ENCODE results near the gene RCL1.

Gene RCL1

GRCh38 chr9:4805191-4805918, 12.6 kb downstream of the RCL1 start:
- no peak overlapping the region for H3K9ac ChIP-seq (ENCODE audit: low read length)
- H2AFZ ChIP-seq (ENCODE audit: low read depth, low read length, severe bottlenecking) = no peak overlapping the region
- TF ChIP-seq CTCF (IDR thresholded peaks at IDR 0.05; ENCODE audit: insufficient read depth, low read length, poor library complexity, severe bottlenecking) = no peak
- no peak for TF ChIP-seq EZH2phosphoT487 (conservative IDR thresholded peaks at IDR 0.05; ENCODE audit: low read length)
- H3K36me3 ChIP-seq (ENCODE audit: low read length) = no peaks in the 10 kb centered on the region
- H3K9me2 ChIP-seq (replicated peaks; ENCODE audit: insufficient read depth, low read length) = no peaks in the 10 kb centered on the region
- no peaks in the 10 kb centered on the region; the same call in 1 of the 2 replicates for H3F3A ChIP-seq (ENCODE audit: insufficient read depth)
- no peaks in the 10 kb centered on the region for H3K27me3 ChIP-seq (ENCODE audit: low read length)
- H3K27ac ChIP-seq (ENCODE audit: low read depth, low read length) = no peak overlapping the region
- H3K4me2 ChIP-seq (ENCODE audit: low read depth, low read length, poor library complexity, severe bottlenecking) = no peak overlapping the region
- H3K4me3 ChIP-seq (ENCODE audit: insufficient read depth, low read length, poor library complexity, severe bottlenecking) = no peak overlapping the region
- peaks cover 100% of the 10 kb centered on the region for H3K79me2 ChIP-seq (ENCODE audit: insufficient read depth, low read length)
- peaks cover 10% of the 10 kb centered on the region; the same call in 1 of the 2 replicates for H3K9me3 ChIP-seq (ENCODE audit: insufficient read depth, low read length)
- peaks cover 8% of the 10 kb centered on the region; the same call in 1 of the 2 replicates for H4K20me1 ChIP-seq (ENCODE audit: low read depth, low read length)

DNA sequence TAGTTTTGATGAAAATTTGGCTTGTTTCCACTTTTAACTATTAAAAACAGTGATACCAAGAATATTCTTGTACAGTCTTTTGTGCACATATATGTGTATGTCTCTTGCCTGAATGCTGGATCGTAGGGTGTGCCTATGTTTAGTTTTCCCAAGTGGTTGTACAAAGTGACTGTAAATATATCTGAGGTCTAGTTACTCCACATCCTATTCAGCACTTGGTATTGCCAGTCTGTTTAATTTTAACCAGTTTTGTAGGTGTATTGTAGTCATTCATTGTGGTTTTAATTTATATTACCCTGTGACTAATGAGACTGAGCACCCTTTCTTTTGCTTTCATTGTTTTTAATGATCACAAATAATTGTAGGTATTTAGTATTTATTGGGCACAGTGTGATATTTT, 17.8 kb downstream of the RCL1 start:
- TF ChIP-seq CTCF (IDR thresholded peaks at IDR 0.05; ENCODE audit: insufficient read depth, low read length, poor library complexity, severe bottlenecking) (no peak), EZH2phosphoT487 (conservative IDR thresholded peaks at IDR 0.05; ENCODE audit: low read length) (no peak)
- Histone ChIP-seq H3K4me3 (ENCODE audit: insufficient read depth, low read length, poor library complexity, severe bottlenecking) (no peak overlapping the region), H3K27me3 (ENCODE audit: low read length) (no peaks in the 10 kb centered on the region), H3F3A (ENCODE audit: insufficient read depth) (peaks cover 3% of the 10 kb centered on the region; the same call in 1 of the 2 replicates), H3K9me2 (replicated peaks; ENCODE audit: insufficient read depth, low read length) (no peaks in the 10 kb centered on the region), H3K9me3 (ENCODE audit: insufficient read depth, low read length) (peaks cover 10% of the 10 kb centered on the region; the same call in 1 of the 2 replicates), H2AFZ (ENCODE audit: low read depth, low read length, severe bottlenecking) (no peak overlapping the region), H3K79me2 (ENCODE audit: insufficient read depth, low read length) (peaks cover 94% of the 10 kb centered on the region), H4K20me1 (ENCODE audit: low read depth, low read length) (peaks cover 9% of the 10 kb centered on the region; the same call in 1 of the 2 replicates), H3K36me3 (ENCODE audit: low read length) (no peaks in the 10 kb centered on the region), H3K27ac (ENCODE audit: low read depth, low read length) (no peak overlapping the region), H3K9ac (ENCODE audit: low read length) (no peak overlapping the region), H3K4me2 (ENCODE audit: low read depth, low read length, poor library complexity, severe bottlenecking) (no peak overlapping the region)

- Histone ChIP-seq H3K36me3 (ENCODE audit: low read length) (no peaks in the 10 kb centered on the region), H4K20me1 (ENCODE audit: low read depth, low read length) (peaks cover 7% of the 10 kb centered on the region; the same call in 1 of the 2 replicates), H3K27me3 (ENCODE audit: low read length) (no peaks in the 10 kb centered on the region), H3K9me2 (replicated peaks; ENCODE audit: insufficient read depth, low read length) (no peaks in the 10 kb centered on the region), H3K27ac (ENCODE audit: low read depth, low read length) (no peak overlapping the region), H2AFZ (ENCODE audit: low read depth, low read length, severe bottlenecking) (no peak overlapping the region), H3K4me3 (ENCODE audit: insufficient read depth, low read length, poor library complexity, severe bottlenecking) (no peak overlapping the region), H3K9me3 (ENCODE audit: insufficient read depth, low read length) (peaks cover 2% of the 10 kb centered on the region; the same call in 1 of the 2 replicates), H3F3A (ENCODE audit: insufficient read depth) (peaks cover 3% of the 10 kb centered on the region; the same call in 1 of the 2 replicates), H3K79me2 (ENCODE audit: insufficient read depth, low read length) (peaks cover 94% of the 10 kb centered on the region), H3K4me2 (ENCODE audit: low read depth, low read length, poor library complexity, severe bottlenecking) (no peak overlapping the region), H3K9ac (ENCODE audit: low read length) (no peak overlapping the region)
- TF ChIP-seq EZH2phosphoT487 (conservative IDR thresholded peaks at IDR 0.05; ENCODE audit: low read length) = no peak
- TF ChIP-seq CTCF (IDR thresholded peaks at IDR 0.05; ENCODE audit: insufficient read depth, low read length, poor library complexity, severe bottlenecking) = no peak
These were observed 19.1 kb downstream of the RCL1 start for GRCh38 chr9:4811824-4812223.

All from SU-DHL-6 (cell line).